HepG2 (cell line): ENCODE results near the gene MAB21L4. TPM values are rescaled to one million over a fixed set of nuclear protein-coding genes. Genes with fewer than 3 reads are reported as not detected.

Experiments used
- CENPT ChIP-seq: sonication (generic); formaldehyde crosslinking; IDR thresholded peaks from 2 replicates; pipeline ENCODE4 v1.8.0; 2022; ENCODE audit warnings: low read depth, mild to moderate bottlenecking, moderate library complexity, missing genetic modification reagents
- EEA1 ChIP-seq: sonication (generic); formaldehyde crosslinking; IDR thresholded peaks from 2 replicates; pipeline ENCODE4 v1.5.1; 2020; ENCODE audit warnings: mild to moderate bottlenecking, missing genetic modification reagents, borderline replicate concordance
- HDAC6 ChIP-seq: fragments of 200-600 bp; sonication (generic); IDR thresholded peaks from 2 replicates; pipeline ENCODE4 v1.7.0; 2017; ENCODE audit warnings: mild to moderate bottlenecking, antibody characterized with exemption, low read length, low read depth
- IRF1 ChIP-seq: sonication (generic); formaldehyde crosslinking; IDR thresholded peaks from 2 replicates; pipeline ENCODE4 v1.4.0; 2020; ENCODE audit warnings: low read depth, mild to moderate bottlenecking, missing genetic modification reagents
- JUNB ChIP-seq: sonication (generic); formaldehyde crosslinking; IDR thresholded peaks from 2 replicates; pipeline ENCODE4 v1.8.0; 2022; ENCODE audit warnings: missing genetic modification reagents, mild to moderate bottlenecking, borderline replicate concordance
- NFYC ChIP-seq: IDR thresholded peaks from 2 replicates; pipeline ENCODE4 v1.6.1; 2016; ENCODE audit warnings: missing genetic modification reagents, missing compliant biosample characterization
- SPEN ChIP-seq: sonication (generic); formaldehyde crosslinking; IDR thresholded peaks from 2 replicates; pipeline ENCODE4 v1.5.1; 2020; ENCODE audit warnings: low read depth, mild to moderate bottlenecking, missing genetic modification reagents
- STAG1 ChIP-seq: sonication (generic); formaldehyde crosslinking; IDR thresholded peaks from 2 replicates; pipeline ENCODE4 v1.4.0; 2020; ENCODE audit warnings: missing genetic modification reagents
- TBX2 ChIP-seq: sonication (generic); formaldehyde crosslinking; IDR thresholded peaks from 2 replicates; pipeline ENCODE4 v1.5.0; 2020; ENCODE audit warnings: missing genetic modification reagents, mild to moderate bottlenecking, borderline replicate concordance
- ZNF329 ChIP-seq: sonication (generic); formaldehyde crosslinking; IDR thresholded peaks from 2 replicates; pipeline ENCODE4 v1.9.0; 2021; ENCODE audit warnings: low read depth, mild to moderate bottlenecking, missing genetic modification reagents
- polyA plus RNA-seq, 8 experiments: library from polyadenylated mRNA; depleted of rRNA in 3 of 8; stranded (reverse) in 7 of 8; unstranded in 1 of 8; fragments of >200 nt; fragmentation: Illumina TruSeq in 4 of 8; extraction: Trizol in 4 of 8; gene quantifications; 2 replicates each; pipeline versions ENCODE4 v1.2.1 to v1.2.3, GENCODE V29; 2011 to 2016; ENCODE audit warnings: low read depth in 4 of 8, missing spikeins in 1 of 8, mixed read lengths in 1 of 8; ENCODE audit not compliant: insufficient read depth in 1 of 8
- total RNA-seq, 5 experiments: library from RNA; depleted of rRNA; stranded (reverse); fragments of >200 nt; fragmentation: Illumina TruSeq; extraction: Trizol; gene quantifications; 2 replicates each; pipeline ENCODE4 v1.2.3, GENCODE V29; 2016; ENCODE audit warnings: low read depth in 1 of 5
- TF ChIP-seq, protein P1 (sequence below): sonication (generic); formaldehyde crosslinking; IDR thresholded peaks from 2 replicates; pipeline ENCODE4 v1.5.1; 2020; ENCODE audit warnings: missing genetic modification reagents, mild to moderate bottlenecking, borderline replicate concordance
- TF ChIP-seq, protein P2 (sequence below), 2 experiments: fragments of 450-650 bp in 1 of 2; sonication (generic) in 1 of 2; formaldehyde crosslinking; IDR thresholded peaks; 2 replicates each; pipeline versions ENCODE4 v1.5.0 to v1.8.0; 2020 to 2022; ENCODE audit warnings: mild to moderate bottlenecking in 1 of 2, missing genetic modification reagents in 1 of 2
- TF ChIP-seq, protein P3 (sequence below): sonication (generic); formaldehyde crosslinking; IDR thresholded peaks from 2 replicates; pipeline ENCODE4 v1.8.1; 2023; ENCODE audit warnings: missing genetic modification reagents, mild to moderate bottlenecking, borderline replicate concordance
- TF ChIP-seq, protein P4 (sequence below), 2 experiments: fragments of 450-650 bp in 1 of 2; sonication (generic) in 1 of 2; formaldehyde crosslinking in 1 of 2; IDR thresholded peaks; 2 replicates each; pipeline versions ENCODE4 v1.6.1 to v1.8.0; 2016 to 2022; ENCODE audit warnings: antibody characterized with exemption in 1 of 2, mild to moderate bottlenecking in 1 of 2, missing genetic modification reagents in 1 of 2

Gene MAB21L4
- total and polyA plus RNA-seq, 2 of the 13 experiments (the other 11 are each of a cell fraction or from before 2014, with no cell fraction given), result 3.0 to 14.0 TPM

DNA sequence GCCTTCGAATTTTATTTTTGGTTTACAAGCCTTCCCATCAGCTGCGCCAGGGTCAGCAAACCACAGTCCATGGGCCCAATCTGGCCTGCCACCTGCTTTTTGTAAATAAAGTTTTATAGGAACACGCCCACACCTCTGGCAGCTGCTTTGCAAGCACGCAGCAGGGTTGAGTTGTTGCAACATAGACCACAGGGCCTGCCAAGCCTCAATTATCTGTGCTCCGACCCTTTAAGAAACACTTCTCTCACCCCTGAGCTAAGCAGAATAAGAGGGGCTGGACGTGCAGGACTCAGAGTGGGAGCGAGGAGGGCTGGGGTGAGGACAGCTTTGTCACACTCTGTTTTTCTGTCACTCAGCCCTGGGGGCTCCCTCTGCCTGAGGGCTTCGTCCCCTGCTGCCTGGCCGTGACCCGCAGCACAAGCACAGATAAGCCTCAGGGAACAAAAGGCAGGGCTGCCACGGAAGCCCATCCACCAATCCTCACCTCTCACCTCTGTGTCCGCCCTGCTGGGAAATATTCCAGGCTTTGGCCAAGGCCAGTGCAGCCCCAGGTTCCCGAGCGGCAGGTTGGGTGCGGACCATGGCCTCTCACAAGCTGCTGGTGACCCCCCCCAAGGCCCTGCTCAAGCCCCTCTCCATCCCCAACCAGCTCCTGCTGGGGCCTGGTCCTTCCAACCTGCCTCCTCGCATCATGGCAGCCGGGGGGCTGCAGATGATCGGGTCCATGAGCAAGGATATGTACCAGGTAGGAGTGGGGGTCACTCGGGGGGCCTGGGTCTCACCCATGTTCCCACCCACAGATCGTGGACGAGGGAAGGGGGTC, 27.5 kb downstream of the MAB21L4 start, which contains the start of gene AGXT (continued):
- TF ChIP-seq IRF1, result no peak
- TF ChIP-seq, protein P1, sequence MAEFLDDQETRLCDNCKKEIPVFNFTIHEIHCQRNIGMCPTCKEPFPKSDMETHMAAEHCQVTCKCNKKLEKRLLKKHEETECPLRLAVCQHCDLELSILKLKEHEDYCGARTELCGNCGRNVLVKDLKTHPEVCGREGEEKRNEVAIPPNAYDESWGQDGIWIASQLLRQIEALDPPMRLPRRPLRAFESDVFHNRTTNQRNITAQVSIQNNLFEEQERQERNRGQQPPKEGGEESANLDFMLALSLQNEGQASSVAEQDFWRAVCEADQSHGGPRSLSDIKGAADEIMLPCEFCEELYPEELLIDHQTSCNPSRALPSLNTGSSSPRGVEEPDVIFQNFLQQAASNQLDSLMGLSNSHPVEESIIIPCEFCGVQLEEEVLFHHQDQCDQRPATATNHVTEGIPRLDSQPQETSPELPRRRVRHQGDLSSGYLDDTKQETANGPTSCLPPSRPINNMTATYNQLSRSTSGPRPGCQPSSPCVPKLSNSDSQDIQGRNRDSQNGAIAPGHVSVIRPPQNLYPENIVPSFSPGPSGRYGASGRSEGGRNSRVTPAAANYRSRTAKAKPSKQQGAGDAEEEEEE, result no peak
- 0 out of 2 replicates have a peak, but pooled peaks have one; percentile 13 for TF ChIP-seq STAG1
- TF ChIP-seq SPEN (CRISPR knock-in tag), result peak; percentile 82
- no peak for TF ChIP-seq NFYC
- TF ChIP-seq, protein P2, sequence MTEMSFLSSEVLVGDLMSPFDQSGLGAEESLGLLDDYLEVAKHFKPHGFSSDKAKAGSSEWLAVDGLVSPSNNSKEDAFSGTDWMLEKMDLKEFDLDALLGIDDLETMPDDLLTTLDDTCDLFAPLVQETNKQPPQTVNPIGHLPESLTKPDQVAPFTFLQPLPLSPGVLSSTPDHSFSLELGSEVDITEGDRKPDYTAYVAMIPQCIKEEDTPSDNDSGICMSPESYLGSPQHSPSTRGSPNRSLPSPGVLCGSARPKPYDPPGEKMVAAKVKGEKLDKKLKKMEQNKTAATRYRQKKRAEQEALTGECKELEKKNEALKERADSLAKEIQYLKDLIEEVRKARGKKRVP (CRISPR knock-in tag; IDR thresholded peaks at IDR 0.05), result peak in 1 of 2 experiments; percentile 63; a peak in 2 of 4 replicates
- no peak for TF ChIP-seq HDAC6
- TF ChIP-seq TBX2 (CRISPR knock-in tag), result peak; percentile 98
- TF ChIP-seq CENPT (CRISPR knock-in tag), result no peak
- TF ChIP-seq ZNF329 (CRISPR knock-in tag), result no peak; the same call in 1 of the 2 replicates
- TF ChIP-seq, protein P3, sequence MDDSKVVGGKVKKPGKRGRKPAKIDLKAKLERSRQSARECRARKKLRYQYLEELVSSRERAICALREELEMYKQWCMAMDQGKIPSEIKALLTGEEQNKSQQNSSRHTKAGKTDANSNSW (CRISPR knock-in tag), result 0 out of 2 replicates have a peak, but pooled peaks have one; percentile 55
- peak; percentile 78; the same call in 1 of the 2 replicates for TF ChIP-seq EEA1 (CRISPR knock-in tag)
- TF ChIP-seq, protein P4, sequence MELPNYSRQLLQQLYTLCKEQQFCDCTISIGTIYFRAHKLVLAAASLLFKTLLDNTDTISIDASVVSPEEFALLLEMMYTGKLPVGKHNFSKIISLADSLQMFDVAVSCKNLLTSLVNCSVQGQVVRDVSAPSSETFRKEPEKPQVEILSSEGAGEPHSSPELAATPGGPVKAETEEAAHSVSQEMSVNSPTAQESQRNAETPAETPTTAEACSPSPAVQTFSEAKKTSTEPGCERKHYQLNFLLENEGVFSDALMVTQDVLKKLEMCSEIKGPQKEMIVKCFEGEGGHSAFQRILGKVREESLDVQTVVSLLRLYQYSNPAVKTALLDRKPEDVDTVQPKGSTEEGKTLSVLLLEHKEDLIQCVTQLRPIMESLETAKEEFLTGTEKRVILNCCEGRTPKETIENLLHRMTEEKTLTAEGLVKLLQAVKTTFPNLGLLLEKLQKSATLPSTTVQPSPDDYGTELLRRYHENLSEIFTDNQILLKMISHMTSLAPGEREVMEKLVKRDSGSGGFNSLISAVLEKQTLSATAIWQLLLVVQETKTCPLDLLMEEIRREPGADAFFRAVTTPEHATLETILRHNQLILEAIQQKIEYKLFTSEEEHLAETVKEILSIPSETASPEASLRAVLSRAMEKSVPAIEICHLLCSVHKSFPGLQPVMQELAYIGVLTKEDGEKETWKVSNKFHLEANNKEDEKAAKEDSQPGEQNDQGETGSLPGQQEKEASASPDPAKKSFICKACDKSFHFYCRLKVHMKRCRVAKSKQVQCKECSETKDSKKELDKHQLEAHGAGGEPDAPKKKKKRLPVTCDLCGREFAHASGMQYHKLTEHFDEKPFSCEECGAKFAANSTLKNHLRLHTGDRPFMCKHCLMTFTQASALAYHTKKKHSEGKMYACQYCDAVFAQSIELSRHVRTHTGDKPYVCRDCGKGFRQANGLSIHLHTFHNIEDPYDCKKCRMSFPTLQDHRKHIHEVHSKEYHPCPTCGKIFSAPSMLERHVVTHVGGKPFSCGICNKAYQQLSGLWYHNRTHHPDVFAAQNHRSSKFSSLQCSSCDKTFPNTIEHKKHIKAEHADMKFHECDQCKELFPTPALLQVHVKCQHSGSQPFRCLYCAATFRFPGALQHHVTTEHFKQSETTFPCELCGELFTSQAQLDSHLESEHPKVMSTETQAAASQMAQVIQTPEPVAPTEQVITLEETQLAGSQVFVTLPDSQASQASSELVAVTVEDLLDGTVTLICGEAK (IDR thresholded peaks at IDR 0.05), result peak; percentile 96
- TF ChIP-seq, protein P4 (CRISPR knock-in tag; IDR thresholded peaks at IDR 0.05), result peak; percentile 100
- TF ChIP-seq JUNB (CRISPR knock-in tag), result no peak
